K562 (cell line): ENCODE data around the gene COL9A3. TPM values are rescaled to one million over a fixed set of nuclear protein-coding genes. Genes with fewer than 3 reads are reported as not detected.

Source experiments
- ATAC-seq: fragments of 200-7000 bp; cut with Tn5 transposase; 3 replicates; pipeline ENCODE4 v1.9.1; 2020; ENCODE audit warnings: moderate library complexity
- BruUV-seq: library from RNA; stranded (reverse); fragments of 400-500 nt; replicated peaks from 2 replicates; lab custom pipeline; 2021; lab: Mats Ljungman, UMichigan
- CTCF ChIA-PET: fragments of 300-600 bp; formaldehyde crosslinking; extraction: SDS; loops from one replicate; lab custom pipeline; 2021; ENCODE audit warnings: low intra/inter-chr PET ratio; lab: Yijun Ruan, JAX
- POLR2A ChIA-PET: fragments of 300-600, 350-650 bp; sonication (Branson Sonifier 250); formaldehyde crosslinking; extraction: SDS; loops from one replicate; lab custom pipeline; 2021; ENCODE audit warnings: antibody characterized with exemption, inconsistent platforms; lab: Yijun Ruan, JAX
- DNase-seq, 4 experiments: peaks; one replicate each; pipeline versions ENCODE4 v3.0.0 to v3.0.0-alpha.2; 2011 to 2018; ENCODE audit warnings: low spot score in 3 of 4, mixed read lengths in 3 of 4; ENCODE audit errors: extremely low read depth in 1 of 4
- FAIRE-seq: peaks from 2 replicates; lab custom pipeline; 2011; peaks lifted over from hg19 to GRCh38; lab: Jason Lieb, UNC
- H2AFZ ChIP-seq: 2 replicates; pipeline ENCODE4 v1.6.0; 2011; ENCODE audit warnings: low read depth, low read length, control low read depth, inconsistent platforms
- H3K27ac ChIP-seq: fragments of 200-600 bp; 3 replicates; pipeline ENCODE4 v1.8.0; 2011; ENCODE audit warnings: low read depth, mild to moderate bottlenecking, control low read depth, inconsistent platforms, low read length, moderate library complexity, mixed read lengths; ENCODE audit errors: extremely low read depth
- H3K27me3 ChIP-seq, 2 experiments: fragments of 300-600 bp in 1 of 2; 2 replicates in 1 of 2; 3 replicates in 1 of 2; pipeline versions ENCODE4 v1.6.0 to v1.8.0; 2011; ENCODE audit warnings: inconsistent platforms in 2 of 2, low read length in 2 of 2, mild to moderate bottlenecking in 1 of 2, mixed read lengths in 1 of 2, moderate library complexity in 1 of 2; ENCODE audit not compliant: control insufficient read depth in 2 of 2, insufficient read depth in 2 of 2
- H3K36me3 ChIP-seq: fragments of 300-600 bp; 3 replicates; pipeline ENCODE4 v1.8.0; 2011; ENCODE audit warnings: mild to moderate bottlenecking, low read length, inconsistent platforms; ENCODE audit not compliant: control insufficient read depth, insufficient read depth
- H3K4me1 ChIP-seq, 2 experiments: fragments of 200-600 bp in 1 of 2; replicated peaks in 1 of 2; 2 replicates in 1 of 2; 3 replicates in 1 of 2; pipeline versions ENCODE4 v1.5.1 to v1.8.0; 2011; ENCODE audit warnings: inconsistent platforms in 2 of 2, low read length in 2 of 2, mild to moderate bottlenecking in 1 of 2, mixed read lengths in 1 of 2, moderate library complexity in 1 of 2; ENCODE audit not compliant: control insufficient read depth in 2 of 2, insufficient read depth in 2 of 2
- H3K4me2 ChIP-seq: 2 replicates; pipeline ENCODE4 v1.6.1; 2011; ENCODE audit warnings: low read length, control low read depth, inconsistent platforms, mixed read lengths; ENCODE audit not compliant: insufficient read depth
- H3K4me3 ChIP-seq: fragments of 200-600 bp; sonication (generic), shearing (Covaris generic); 2 replicates; pipeline ENCODE4 v1.5.1; 2016; ENCODE audit warnings: control low read depth, inconsistent platforms
- H3K79me2 ChIP-seq: fragments of 200-600 bp; 3 replicates; pipeline ENCODE4 v1.8.0; 2011; ENCODE audit warnings: low read length, inconsistent platforms; ENCODE audit not compliant: control insufficient read depth, insufficient read depth
- H3K9ac ChIP-seq, 2 experiments: 2 replicates each; pipeline versions ENCODE4 v1.6.0 to v1.6.1; 2011; ENCODE audit warnings: low read depth in 2 of 2, low read length in 2 of 2, control low read depth in 1 of 2, inconsistent platforms in 1 of 2, mild to moderate bottlenecking in 1 of 2, mixed read lengths in 1 of 2; ENCODE audit not compliant: insufficient read depth in 1 of 2
- H3K9me1 ChIP-seq: one replicate; pipeline ENCODE4 v1.6.0; 2011; ENCODE audit warnings: inconsistent platforms, mild to moderate bottlenecking, low read length, moderate library complexity; ENCODE audit not compliant: control insufficient read depth, insufficient read depth
- H3K9me3 ChIP-seq: replicated peaks from 2 replicates; pipeline ENCODE4 v1.5.1; 2011; ENCODE audit warnings: low read depth, low read length, inconsistent platforms; ENCODE audit not compliant: control insufficient read depth, insufficient read depth
- H4K20me1 ChIP-seq: replicated peaks from 2 replicates; pipeline ENCODE4 v1.6.1; 2011; ENCODE audit warnings: low read length, inconsistent platforms, mixed read lengths; ENCODE audit not compliant: control insufficient read depth, insufficient read depth
- KDM1A ChIP-seq, 2 experiments: fragments of 450-650 bp; IDR thresholded peaks; 2 replicates each; pipeline ENCODE4 v1.6.1; 2016; ENCODE audit warnings: mild to moderate bottlenecking in 2 of 2
- POLR2G ChIP-seq: fragments of 200-400 bp; formaldehyde crosslinking; IDR thresholded peaks from 2 replicates; pipeline ENCODE4 v1.6.1; 2017; ENCODE audit warnings: low read depth, mild to moderate bottlenecking, antibody characterized with exemption, low read length, moderate library complexity
- STAT6 ChIP-seq: sonication (generic); formaldehyde crosslinking; IDR thresholded peaks from 2 replicates; pipeline ENCODE4 v1.8.1; 2023; ENCODE audit warnings: mild to moderate bottlenecking, missing genetic modification reagents
- ZBTB17 ChIP-seq: fragments of 450-650 bp; formaldehyde crosslinking; IDR thresholded peaks from 2 replicates; pipeline ENCODE4 v1.4.0; 2020; ENCODE audit warnings: mild to moderate bottlenecking
- ZNF124 ChIP-seq: sonication (generic); formaldehyde crosslinking; IDR thresholded peaks from 2 replicates; pipeline ENCODE4 v1.8.1; 2022; ENCODE audit warnings: missing genetic modification reagents
- ZNF24 ChIP-seq: fragments of 450-650 bp; IDR thresholded peaks from 2 replicates; pipeline ENCODE4 v1.6.1; 2016
- ZNF778 ChIP-seq: fragments of 450-650 bp; formaldehyde crosslinking; IDR thresholded peaks from 2 replicates; pipeline ENCODE4 v1.4.0; 2020; ENCODE audit warnings: mild to moderate bottlenecking, moderate library complexity
- WGBS: fragments of 100-300 bp; shearing (Covaris generic); methylation state at CpG from one replicate; pipeline ENCODE4 v1.1.6; 2016; ENCODE audit warnings: low coverage, mixed read lengths; ENCODE audit not compliant: insufficient coverage; ENCODE audit errors: missing lambda C conversion rate; 5-methylcytosine and 5-hydroxymethylcytosine counted together
- in situ Hi-C: fragments of 300-500 bp; cut with MboI; formaldehyde crosslinking; loops from 4 replicates; pipeline ENCODE4 v1.15.0; 2018; ENCODE audit warnings: inconsistent platforms, mixed read lengths
- intact Hi-C: fragments of 100-400 bp; cut with micrococcal nuclease; formaldehyde crosslinking; loops from 2 replicates; pipeline ENCODE4 v1.14.2; 2022
- polyA plus RNA-seq, 8 experiments: library from polyadenylated mRNA; depleted of rRNA in 4 of 8; stranded (reverse) in 5 of 8; unstranded in 3 of 8; fragments of >200 nt; fragmentation: Nextera tagmentation in 2 of 8; fragmentation: Illumina TruSeq in 1 of 8; extraction: Ambion mirVana in 2 of 8; extraction: Trizol in 1 of 8; gene quantifications; 2 replicates each; pipeline versions ENCODE4 v1.2.1 to v1.2.3, GENCODE V29; 2011 to 2014; ENCODE audit warnings: inconsistent platforms in 1 of 8, missing spikeins in 1 of 8
- total RNA-seq, 7 experiments: library from RNA; depleted of rRNA in 6 of 7; stranded (reverse); fragments of >200 nt in 6 of 7; fragmentation: Illumina TruSeq in 2 of 7; extraction: Trizol in 2 of 7; gene quantifications; 2 replicates each; pipeline versions ENCODE4 v1.2.1 to v1.2.3, GENCODE V29; 2011 to 2021; ENCODE audit warnings: low replicate concordance in 1 of 7

The COL9A3 gene
- total and polyA plus RNA-seq, 9 of the 15 experiments (the other 6 are each of a cell fraction or from before 2014, with no cell fraction given), result 0.14 to 3.6 (median 0.88) TPM; not detected in 1

GRCh38 chr20:62850333-62850974 is 33.6 kb downstream of the COL9A3 start:
- 87% methylated on average over 22 of the region's 22 CpGs for WGBS
- Histone ChIP-seq H3K27ac (no peak overlapping the region), H3K9ac (peak overlapping the region in 1 of 2 experiments; percentile 55; a peak in 2 of 4 replicates), H3K4me2 (no peak overlapping the region), H3K9me1 (no peaks in the 10 kb centered on the region), H3K9me3 (no peaks in the 10 kb centered on the region), H2AFZ (no peak overlapping the region), H3K27me3 (no peaks in the 10 kb centered on the region), H3K4me1 (peaks cover 0 to 17% of the 10 kb centered on the region in 2 experiments; a peak in 1 of 5 replicates), H3K36me3 (peaks cover 80% of the 10 kb centered on the region), H3K4me3 (no peak overlapping the region), H4K20me1 (no peaks in the 10 kb centered on the region), H3K79me2 (no peaks in the 10 kb centered on the region)
- BruUV-seq, result no TSS peak
- TF ChIP-seq POLR2G (peak; percentile 39; the same call in 1 of the 2 replicates), KDM1A (IDR thresholded peaks at IDR 0.05) (no peak)
- no peak for ATAC-seq
- intact Hi-C loops (no loop called here), in situ Hi-C loops (no loop called here)
- no peak for DNase-seq
- no peak for FAIRE-seq
- ChIA-PET CTCF (no interaction called here), POLR2A (interaction anchor here (0.8 kb wide), 2 partner anchors 11 to 22 kb away, joined by 3 to 4 read pairs; no protein-coding TSS in a partner anchor)

- H3K4me1 ChIP-seq, result peaks cover 0 to 20% of the 10 kb centered on the region in 2 experiments; a peak in 2 of 5 replicates
- H3K9me1 ChIP-seq, result no peaks in the 10 kb centered on the region
- no peaks in the 10 kb centered on the region for H4K20me1 ChIP-seq
- H3K4me2 ChIP-seq, result no peak overlapping the region
- no TSS peak for BruUV-seq
- WGBS, result 80% methylated on average over 8 of the region's 8 CpGs
- H2AFZ ChIP-seq, result no peak overlapping the region
- FAIRE-seq (no peak), DNase-seq (no peak), ATAC-seq (no peak)
- intact Hi-C loops, result no loop called here
- no peaks in the 10 kb centered on the region for H3K9me3 ChIP-seq
- H3K27me3 ChIP-seq, result no peaks in the 10 kb centered on the region
- ChIA-PET CTCF (no interaction called here), POLR2A (no interaction called here)
- H3K4me3 ChIP-seq, result no peak overlapping the region
- no peak overlapping the region for H3K27ac ChIP-seq
- no peak overlapping the region for H3K9ac ChIP-seq
- no peak for TF ChIP-seq STAT6 (CRISPR knock-in tag)
- no peak for TF ChIP-seq ZNF24
- 0 out of 2 replicates have a peak, but pooled peaks have one; percentile 28 for TF ChIP-seq POLR2G
- TF ChIP-seq ZNF124, result no peak
- TF ChIP-seq ZNF778 (CRISPR knock-in tag), result no peak
- no peak for TF ChIP-seq ZBTB17 (CRISPR knock-in tag)
- peaks cover 76% of the 10 kb centered on the region for H3K36me3 ChIP-seq
- no peaks in the 10 kb centered on the region for H3K79me2 ChIP-seq
- in situ Hi-C loops, result no loop called here
Measured at GRCh38 chr20:62852196-62852595, 35.3 kb downstream of the COL9A3 start.
